OCI-LY1 (cell line): ENCODE measurements around the gene GNRH2.

ENCODE experiments used
- EZH2 ChIP-seq: fragments of 200-600 bp; sonication (generic), shearing (Covaris generic); IDR thresholded peaks from 2 replicates; pipeline ENCODE4 v1.8.0; 2017; ENCODE audit warnings: borderline replicate concordance, mixed run types, mild to moderate bottlenecking, antibody characterized with exemption, low read length, moderate library complexity, mixed read lengths
- TF ChIP-seq, protein P1 (sequence below): fragments of 200-600 bp; sonication (generic), shearing (Covaris generic); IDR thresholded peaks from 2 replicates; pipeline ENCODE4 v1.5.1; 2017; ENCODE audit warnings: mild to moderate bottlenecking, antibody characterized with exemption, low read length, moderate library complexity, mixed read lengths

DNA sequence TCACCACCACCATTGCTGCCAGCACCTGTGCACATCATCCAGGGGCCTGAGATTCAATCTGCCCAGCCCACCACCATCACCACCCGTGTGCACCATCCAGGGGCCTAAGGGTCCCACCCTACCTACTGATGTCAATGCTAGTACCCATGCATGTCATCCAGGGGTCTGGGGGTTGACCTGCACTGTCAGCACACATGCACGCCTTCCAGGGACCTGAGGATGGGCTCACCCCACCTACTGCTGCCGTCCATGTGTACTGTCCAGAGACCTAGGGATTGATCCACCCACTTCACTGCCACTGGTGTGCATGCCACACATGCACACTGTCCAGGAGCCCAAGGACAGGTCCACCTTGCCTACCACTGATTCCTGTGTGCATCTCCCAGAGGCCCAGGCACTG, 16.1 kb downstream of the GNRH2 start:
- TF ChIP-seq EZH2: no peak
- TF ChIP-seq, protein P1, sequence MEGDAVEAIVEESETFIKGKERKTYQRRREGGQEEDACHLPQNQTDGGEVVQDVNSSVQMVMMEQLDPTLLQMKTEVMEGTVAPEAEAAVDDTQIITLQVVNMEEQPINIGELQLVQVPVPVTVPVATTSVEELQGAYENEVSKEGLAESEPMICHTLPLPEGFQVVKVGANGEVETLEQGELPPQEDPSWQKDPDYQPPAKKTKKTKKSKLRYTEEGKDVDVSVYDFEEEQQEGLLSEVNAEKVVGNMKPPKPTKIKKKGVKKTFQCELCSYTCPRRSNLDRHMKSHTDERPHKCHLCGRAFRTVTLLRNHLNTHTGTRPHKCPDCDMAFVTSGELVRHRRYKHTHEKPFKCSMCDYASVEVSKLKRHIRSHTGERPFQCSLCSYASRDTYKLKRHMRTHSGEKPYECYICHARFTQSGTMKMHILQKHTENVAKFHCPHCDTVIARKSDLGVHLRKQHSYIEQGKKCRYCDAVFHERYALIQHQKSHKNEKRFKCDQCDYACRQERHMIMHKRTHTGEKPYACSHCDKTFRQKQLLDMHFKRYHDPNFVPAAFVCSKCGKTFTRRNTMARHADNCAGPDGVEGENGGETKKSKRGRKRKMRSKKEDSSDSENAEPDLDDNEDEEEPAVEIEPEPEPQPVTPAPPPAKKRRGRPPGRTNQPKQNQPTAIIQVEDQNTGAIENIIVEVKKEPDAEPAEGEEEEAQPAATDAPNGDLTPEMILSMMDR: no peak
